HepG2 (cell line): ENCODE measurements around the gene ELP1. TPM values are rescaled to one million over a fixed set of nuclear protein-coding genes. Genes with fewer than 3 reads are reported as not detected.

Experiments used
- EEA1 ChIP-seq: sonication (generic); formaldehyde crosslinking; IDR thresholded peaks from 2 replicates; pipeline ENCODE4 v1.5.1; 2020; ENCODE audit warnings: mild to moderate bottlenecking, missing genetic modification reagents, borderline replicate concordance
- ETS1 ChIP-seq: sonication (generic); formaldehyde crosslinking; IDR thresholded peaks from 2 replicates; pipeline ENCODE4 v1.4.0; 2020; ENCODE audit warnings: missing genetic modification reagents
- FOXO4 ChIP-seq: sonication (generic); formaldehyde crosslinking; conservative IDR thresholded peaks from 2 replicates; pipeline ENCODE4 v1.8.1; 2023; ENCODE audit warnings: missing genetic modification reagents
- GFI1 ChIP-seq: sonication (generic); formaldehyde crosslinking; IDR thresholded peaks from 2 replicates; pipeline ENCODE4 v1.5.0; 2020; ENCODE audit warnings: missing genetic modification reagents, mild to moderate bottlenecking, borderline replicate concordance
- GLI4 ChIP-seq: sonication (generic); formaldehyde crosslinking; IDR thresholded peaks from 2 replicates; pipeline ENCODE4 v1.5.1; 2020; ENCODE audit warnings: missing genetic modification reagents, mild to moderate bottlenecking, moderate library complexity, borderline replicate concordance
- GPBP1L1 ChIP-seq: sonication (generic); formaldehyde crosslinking; IDR thresholded peaks from 2 replicates; pipeline ENCODE4 v1.5.0; 2020; ENCODE audit warnings: mild to moderate bottlenecking, missing genetic modification reagents
- HHEX ChIP-seq: IDR thresholded peaks from 2 replicates; pipeline ENCODE4 v1.6.1; 2016; ENCODE audit warnings: control low read depth
- KLF11 ChIP-seq: IDR thresholded peaks from 2 replicates; pipeline ENCODE4 v1.6.1; 2016; ENCODE audit warnings: missing compliant biosample characterization
- MYPOP ChIP-seq: sonication (generic); formaldehyde crosslinking; IDR thresholded peaks from 2 replicates; pipeline ENCODE4 v1.8.1; 2023; ENCODE audit warnings: mild to moderate bottlenecking, moderate library complexity, missing genetic modification reagents
- PHF5A ChIP-seq: IDR thresholded peaks from one replicate; pipeline ENCODE4 v1.6.1; 2018; ENCODE audit warnings: low read depth, missing genetic modification reagents; ENCODE audit not compliant: unreplicated experiment
- POLR2AphosphoS5 ChIP-seq: IDR thresholded peaks from 2 replicates; pipeline ENCODE4 v1.6.1; 2012; ENCODE audit warnings: low read depth, low read length
- RFXANK ChIP-seq: IDR thresholded peaks from 2 replicates; pipeline ENCODE4 v1.6.1; 2016
- RNF2 ChIP-seq: fragments of 450-650 bp; conservative IDR thresholded peaks from 2 replicates; pipeline ENCODE4 v1.6.1; 2016; ENCODE audit warnings: low read depth
- SRY ChIP-seq: sonication (generic); formaldehyde crosslinking; IDR thresholded peaks from 2 replicates; pipeline ENCODE4 v1.8.0; 2022; ENCODE audit warnings: mild to moderate bottlenecking, missing genetic modification reagents
- ZBED4 ChIP-seq: sonication (generic); formaldehyde crosslinking; IDR thresholded peaks from 2 replicates; pipeline ENCODE4 v1.4.0; 2020; ENCODE audit warnings: missing genetic modification reagents, borderline replicate concordance
- ZNF331 ChIP-seq: sonication (generic); formaldehyde crosslinking; IDR thresholded peaks from 2 replicates; pipeline ENCODE4 v1.4.0; 2020; ENCODE audit warnings: missing genetic modification reagents
- ZNF430 ChIP-seq: sonication (generic); formaldehyde crosslinking; IDR thresholded peaks from 2 replicates; pipeline ENCODE4 v1.9.0; 2021; ENCODE audit warnings: mild to moderate bottlenecking, missing genetic modification reagents
- ZNF547 ChIP-seq: sonication (generic); formaldehyde crosslinking; IDR thresholded peaks from 2 replicates; pipeline ENCODE4 v1.5.1; 2020; ENCODE audit warnings: mild to moderate bottlenecking, missing genetic modification reagents
- ZNF615 ChIP-seq: sonication (generic); formaldehyde crosslinking; IDR thresholded peaks from 2 replicates; pipeline ENCODE4 v1.5.0; 2020; ENCODE audit warnings: mild to moderate bottlenecking, missing genetic modification reagents, borderline replicate concordance
- ZNF644 ChIP-seq: IDR thresholded peaks from 2 replicates; pipeline ENCODE4 v1.6.1; 2016; ENCODE audit warnings: low read depth
- ZNF740 ChIP-seq: sonication (generic); formaldehyde crosslinking; IDR thresholded peaks from 2 replicates; pipeline ENCODE4 v1.4.0; 2020; ENCODE audit warnings: missing genetic modification reagents
- polyA plus RNA-seq, 8 experiments: library from polyadenylated mRNA; depleted of rRNA in 3 of 8; stranded (reverse) in 7 of 8; unstranded in 1 of 8; fragments of >200 nt; fragmentation: Illumina TruSeq in 4 of 8; extraction: Trizol in 4 of 8; gene quantifications; 2 replicates each; pipeline versions ENCODE4 v1.2.1 to v1.2.3, GENCODE V29; 2011 to 2016; ENCODE audit warnings: low read depth in 4 of 8, missing spikeins in 1 of 8, mixed read lengths in 1 of 8; ENCODE audit not compliant: insufficient read depth in 1 of 8
- total RNA-seq, 5 experiments: library from RNA; depleted of rRNA; stranded (reverse); fragments of >200 nt; fragmentation: Illumina TruSeq; extraction: Trizol; gene quantifications; 2 replicates each; pipeline ENCODE4 v1.2.3, GENCODE V29; 2016; ENCODE audit warnings: low read depth in 1 of 5

The ELP1 gene
- total and polyA plus RNA-seq, 2 of the 13 experiments (the other 11 are each of a cell fraction or from before 2014, with no cell fraction given) = 157 to 275 TPM

GRCh38 chr9:108869092-108869725, 64.7 kb downstream of the ELP1 start (continued):
- TF ChIP-seq ZBED4 (CRISPR knock-in tag) (no peak), GFI1 (CRISPR knock-in tag) (peak; percentile 89), ZNF740 (CRISPR knock-in tag) (no peak), ZNF547 (CRISPR knock-in tag) (no peak), KLF11 (no peak), RNF2 (no peak), EEA1 (CRISPR knock-in tag) (no peak), GLI4 (CRISPR knock-in tag) (no peak), MYPOP (CRISPR knock-in tag) (0 out of 2 replicates have a peak, but pooled peaks have one; percentile 28), FOXO4 (CRISPR knock-in tag) (no peak), ZNF331 (peak; percentile 99), ZNF615 (CRISPR knock-in tag) (no peak), SRY (CRISPR knock-in tag) (no peak), POLR2AphosphoS5 (peak; percentile 27; the same call in 1 of the 2 replicates), ZNF430 (CRISPR knock-in tag) (0 out of 2 replicates have a peak, but pooled peaks have one; percentile 23), HHEX (0 out of 2 replicates have a peak, but pooled peaks have one; percentile 25), ETS1 (CRISPR knock-in tag) (no peak), RFXANK (CRISPR knock-in tag) (no peak), PHF5A (no peak), GPBP1L1 (CRISPR knock-in tag) (no peak), ZNF644 (CRISPR knock-in tag) (peak; percentile 26; the same call in 1 of the 2 replicates)
